Activated T-cell treated with anti-CD3 and anti-CD28 coated beads, Interleukin-2, amount 50 U/mL, for 48 hours (primary cell): ENCODE results near the gene LHPP.

ENCODE experiments used
- DNase-seq, 2 experiments: peaks; one replicate each; pipeline ENCODE4 v3.0.0-alpha.2; 2020

The LHPP gene

GRCh38 chr10:124500757-124501156, 39.1 kb downstream of the LHPP start:
- DNase-seq: no peak

GRCh38 chr10:124504711-124505110, 43.1 kb downstream of the LHPP start:
- DNase-seq: no peak

GRCh38 chr10:124505279-124505678, 43.7 kb downstream of the LHPP start:
- DNase-seq: no peak

DNA sequence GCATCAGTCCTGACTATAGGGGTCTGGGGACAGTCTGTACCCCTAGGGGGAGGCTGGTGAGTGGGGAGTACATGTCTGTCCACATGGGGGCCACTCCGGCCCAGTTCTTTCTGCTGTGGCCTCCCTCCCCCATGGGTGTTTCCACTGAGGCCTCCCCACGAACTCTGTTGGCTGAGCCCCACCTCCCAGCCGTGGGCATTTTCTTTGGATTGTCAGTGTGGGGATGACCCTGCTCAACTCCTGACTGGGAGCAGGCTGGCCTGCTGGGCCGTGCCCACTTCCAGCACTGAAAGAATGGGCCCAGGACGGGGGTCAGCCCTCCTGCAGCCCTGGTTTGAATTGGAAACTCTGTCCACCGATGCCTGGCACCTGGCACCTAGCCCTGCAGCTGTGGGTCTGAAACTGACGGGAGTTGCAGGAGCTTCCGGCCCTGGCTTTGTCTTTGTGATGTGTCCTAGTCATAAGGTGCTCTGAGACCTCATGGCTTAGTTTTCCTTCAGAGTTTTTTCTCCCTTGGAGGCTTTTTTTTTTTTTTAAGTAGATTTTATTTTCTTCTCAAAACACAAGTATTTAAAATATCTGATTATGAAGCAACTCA, 46.5 kb downstream of the LHPP start:
- DNase-seq: no peak

DNA sequence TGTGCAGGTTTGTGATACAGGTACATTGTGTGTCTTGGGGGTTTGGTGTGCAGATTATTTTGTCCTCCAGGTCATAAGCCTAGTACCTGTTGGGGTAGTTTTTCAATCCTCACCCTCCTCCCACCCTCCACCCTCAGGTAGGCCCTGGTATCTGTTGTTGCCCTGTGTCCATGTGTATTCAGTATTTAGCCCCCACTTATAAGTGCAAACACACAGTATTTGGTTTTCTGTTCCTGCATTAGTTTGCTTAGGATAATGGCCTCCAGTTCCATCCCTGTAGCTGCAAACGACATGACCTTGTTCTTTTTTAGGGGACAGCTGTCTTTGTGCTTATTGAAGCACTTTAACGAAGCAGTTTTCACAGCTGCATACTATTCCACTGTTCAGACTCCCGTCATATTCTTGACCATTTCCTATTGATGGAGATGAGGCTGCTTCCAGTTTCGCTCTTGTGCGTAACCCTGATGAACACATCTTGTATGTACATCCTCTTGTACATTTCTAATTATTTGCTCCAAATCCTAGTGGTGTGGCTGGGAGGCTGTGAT, 47.4 kb downstream of the LHPP start:
- DNase-seq: no peak

DNA sequence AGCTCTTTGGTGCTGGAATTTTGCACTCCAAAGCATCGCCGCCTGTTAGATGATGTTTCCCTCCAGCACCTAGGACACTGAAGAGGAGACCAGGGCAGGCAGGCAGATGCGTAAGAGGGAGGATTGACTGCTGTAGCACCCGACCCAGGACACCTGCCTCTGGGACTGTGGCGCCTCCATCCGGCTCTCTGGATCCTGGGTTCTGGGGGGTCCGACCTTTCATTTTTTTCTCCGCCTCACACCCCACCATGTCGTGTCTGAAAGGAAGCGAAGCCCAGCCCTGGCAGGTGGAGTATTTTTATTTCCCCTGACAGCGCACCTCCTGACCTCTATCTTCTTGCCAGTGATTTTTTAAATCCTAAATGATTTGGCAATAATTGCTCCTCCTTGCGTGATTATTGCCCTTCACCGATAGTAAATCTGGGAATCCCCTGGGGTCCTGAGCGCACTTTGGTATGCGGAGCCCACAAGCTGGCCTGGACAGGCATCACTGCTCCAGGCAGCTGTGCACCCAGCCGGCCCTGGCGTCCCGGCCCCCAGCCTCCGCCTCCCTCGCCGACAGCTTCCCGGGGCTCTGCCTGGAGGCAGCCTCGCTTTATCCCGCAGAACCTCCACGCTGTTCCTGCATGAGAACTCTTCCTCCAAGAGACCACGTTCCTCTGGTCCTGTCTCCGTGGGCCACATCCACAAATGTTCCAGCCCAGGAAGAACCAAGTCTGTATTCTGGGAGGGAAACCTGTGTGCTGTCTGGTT, 48.4 kb downstream of the LHPP start:
- DNase-seq: no peak

- DNase-seq: no peak
Measured at GRCh38 chr10:124510759-124511158, 49.1 kb downstream of the LHPP start.

DNA sequence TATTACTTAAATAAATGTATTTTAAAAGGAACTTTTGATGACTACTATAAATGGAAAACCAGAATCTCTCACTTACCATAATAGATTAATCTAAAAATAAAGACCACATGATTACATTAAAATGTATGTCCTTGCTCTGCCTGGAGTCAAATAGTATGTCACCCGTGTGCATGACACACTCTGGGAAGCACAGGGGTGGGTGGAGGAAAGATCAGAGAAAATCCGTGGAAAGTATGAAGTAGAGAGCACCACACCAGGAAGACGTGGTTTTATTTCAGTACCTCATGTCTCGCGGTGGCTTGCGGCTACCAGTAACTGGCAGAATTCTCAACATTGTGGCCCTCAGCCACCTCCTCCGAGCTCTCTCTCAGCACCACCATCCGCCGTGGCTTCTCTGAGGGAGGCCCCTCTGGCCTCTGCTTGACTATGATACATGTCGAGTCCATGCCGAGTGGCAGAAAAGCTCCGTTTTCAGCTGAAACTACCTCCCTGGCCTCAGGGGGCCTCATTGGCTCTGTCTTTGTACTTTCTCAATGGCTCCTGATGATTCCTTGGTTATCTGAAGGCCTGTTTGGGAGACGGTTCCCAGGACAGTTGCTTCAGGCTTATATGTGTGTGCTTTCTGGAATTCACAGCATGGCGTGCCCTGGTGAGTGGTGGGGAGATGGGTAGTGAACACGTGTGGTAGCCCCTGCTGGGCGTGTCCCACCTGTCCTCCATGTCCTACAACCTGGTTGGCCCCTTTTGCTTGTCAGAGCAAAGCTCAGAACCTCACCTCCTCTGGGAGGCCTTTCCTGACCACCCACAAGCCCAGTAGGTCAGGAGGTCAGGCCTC, 49.8 kb downstream of the LHPP start:
- DNase-seq: peak in 1 of 2 experiments; percentile 27

- DNase-seq: no peak
Measured at GRCh38 chr10:124512040-124512428, 50.4 kb downstream of the LHPP start.

- no peak for DNase-seq
Measured at GRCh38 chr10:124512600-124512999, 51.0 kb downstream of the LHPP start.

- no peak for DNase-seq
Measured at GRCh38 chr10:124515244-124515970, 53.8 kb downstream of the LHPP start.

DNA sequence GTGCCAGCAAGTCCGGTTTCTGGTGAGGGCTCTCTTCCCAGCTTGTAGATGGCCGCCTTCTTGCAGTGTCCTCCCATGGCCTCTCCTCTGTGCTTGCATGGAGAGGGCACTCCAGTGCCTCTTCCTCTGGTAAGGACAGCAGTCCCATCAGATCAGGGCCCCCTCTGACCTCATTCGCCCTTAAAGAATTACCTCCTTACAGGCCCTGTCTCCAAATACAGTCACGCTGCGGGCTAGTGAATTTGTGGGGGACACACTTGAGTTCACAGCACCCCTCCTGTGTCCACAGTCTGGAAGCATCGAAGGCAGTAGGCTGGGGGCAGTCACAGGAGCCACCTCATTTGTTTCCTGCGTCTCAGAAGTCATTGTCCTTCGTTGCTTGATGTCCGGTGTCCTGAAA, 54.6 kb downstream of the LHPP start:
- no peak for DNase-seq

GRCh38 chr10:124516746-124517397, 55.2 kb downstream of the LHPP start:
- no peak for DNase-seq

DNA sequence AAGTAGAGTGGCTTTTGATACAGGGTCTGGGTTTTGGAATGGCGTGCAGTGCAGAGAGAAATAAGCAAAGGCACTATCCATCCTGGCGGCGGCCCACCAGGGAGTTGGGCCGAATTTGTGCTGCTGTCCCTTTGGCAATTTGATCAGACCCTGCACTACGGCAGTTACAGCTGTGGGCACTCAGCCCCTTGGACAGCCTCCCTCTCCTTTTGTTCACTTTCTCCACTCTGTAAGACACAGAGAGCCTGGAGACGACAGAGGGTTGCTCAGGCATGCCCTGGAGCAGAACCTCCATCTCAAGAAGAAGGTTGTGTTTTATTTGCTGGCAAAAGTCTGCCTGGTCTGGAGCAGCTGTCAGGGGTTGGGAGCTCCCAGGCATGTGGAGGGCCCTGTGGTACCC, 55.8 kb downstream of the LHPP start:
- DNase-seq: no peak

DNA sequence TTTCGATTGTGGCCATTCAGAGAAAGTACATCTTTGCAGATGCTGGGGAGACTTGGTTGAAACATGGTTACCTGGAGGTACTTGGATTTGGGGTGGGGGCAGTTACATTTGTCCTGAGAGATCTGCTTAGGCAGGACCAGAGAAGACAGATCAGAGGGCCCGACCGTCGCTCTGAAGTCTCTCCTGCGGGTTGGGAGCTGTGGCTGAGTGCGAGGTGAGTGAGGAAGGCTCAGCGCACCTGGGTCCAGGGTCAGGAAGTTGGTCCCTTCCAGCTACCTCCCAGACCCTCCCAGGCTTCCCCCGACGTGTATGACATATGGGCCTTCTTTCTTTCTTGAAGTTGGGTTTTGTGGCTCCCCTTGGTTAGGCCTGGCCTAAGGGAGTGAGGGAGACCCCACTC, 56.3 kb downstream of the LHPP start:
- DNase-seq: no peak

DNA sequence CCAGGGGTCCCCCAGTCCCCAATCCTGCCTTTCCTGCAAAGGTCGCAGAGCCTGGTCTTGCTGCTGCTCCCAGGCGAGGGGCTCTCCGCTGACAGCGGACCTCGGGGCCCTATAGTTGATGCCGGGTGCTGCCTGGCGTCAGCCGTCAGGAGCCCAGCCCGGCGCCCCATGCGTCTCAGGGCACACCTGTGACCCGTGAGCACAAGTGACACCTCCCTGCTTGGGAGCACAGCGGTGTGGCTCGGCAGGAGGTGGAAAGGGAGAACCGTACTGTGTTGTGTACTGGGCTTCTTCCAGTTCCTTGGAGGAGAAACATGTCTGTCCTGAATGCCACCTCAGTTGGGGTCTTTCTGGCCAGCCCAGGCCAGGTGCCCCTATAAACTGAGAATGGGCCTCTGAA, 56.7 kb downstream of the LHPP start:
- DNase-seq: no peak

DNA sequence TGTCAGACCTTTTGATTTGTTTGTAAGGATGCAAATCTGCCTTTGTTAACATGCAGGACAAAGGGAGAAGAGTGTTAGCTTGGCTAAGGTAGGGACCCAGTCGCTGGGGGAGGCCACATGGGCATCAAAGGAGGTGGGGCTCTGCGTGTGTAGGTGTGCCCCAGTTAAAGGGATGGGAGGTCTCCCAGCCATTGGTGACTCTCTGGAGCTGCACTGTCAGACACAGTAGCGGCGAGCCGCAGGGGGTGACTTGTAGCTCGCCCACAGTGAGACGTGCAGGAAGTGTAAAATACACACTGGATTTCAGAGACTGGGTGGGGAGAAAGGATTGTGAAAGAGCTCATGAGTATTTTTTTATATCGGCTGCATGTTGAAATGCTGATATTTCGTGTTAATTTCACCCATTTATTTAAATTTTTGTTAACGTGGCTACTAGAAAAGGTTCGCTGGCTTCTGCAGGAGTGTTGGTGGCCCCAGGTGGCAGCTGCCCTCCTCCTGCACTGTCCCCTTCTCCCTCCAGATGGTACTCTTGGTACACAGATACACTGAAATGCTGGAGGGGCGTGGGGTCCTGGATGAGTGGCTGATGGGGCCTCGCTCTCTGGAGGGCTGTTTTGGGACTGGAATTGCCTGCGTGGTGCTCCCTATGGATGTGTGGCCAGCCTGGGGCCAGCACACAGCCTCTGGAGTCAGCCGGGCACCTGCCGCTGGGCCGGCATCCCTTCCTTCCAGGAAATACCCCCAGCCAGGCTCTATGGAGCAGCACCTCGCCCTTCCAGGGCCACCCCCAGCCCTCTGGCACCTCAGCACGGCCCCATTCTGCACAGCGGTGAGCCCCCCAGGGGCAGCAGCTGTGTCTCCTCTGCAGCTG, 59.2 kb downstream of the LHPP start:
- no peak for DNase-seq

- DNase-seq: no peak
Measured at GRCh38 chr10:124521429-124521871, 59.8 kb downstream of the LHPP start.

GRCh38 chr10:124522131-124522932, 60.7 kb downstream of the LHPP start:
- no peak for DNase-seq
